Endothelial cell of umbilical vein (primary cell): ENCODE data around the gene FBXO9.

ENCODE experiments used
- CTCF ChIP-seq, 2 donors: IDR thresholded peaks; 1 replicate in 1 of 2; 2 replicates in 1 of 2; pipeline ENCODE4 v1.5.1; 2011; ENCODE audit warnings: low read length in 2 of 2, mild to moderate bottlenecking in 2 of 2, moderate library complexity in 2 of 2, control low read depth in 1 of 2, inconsistent platforms in 1 of 2, low read depth in 1 of 2; ENCODE audit not compliant: insufficient read depth in 1 of 2; ENCODE audit errors: extremely low read depth in 1 of 2
- EZH2 ChIP-seq: IDR thresholded peaks from 2 replicates; pipeline ENCODE4 v1.6.1; 2012; ENCODE audit warnings: borderline replicate concordance, low read depth, mild to moderate bottlenecking, moderate library complexity, low read length, inconsistent platforms; ENCODE audit not compliant: severe bottlenecking
- FOS ChIP-seq: IDR thresholded peaks from 2 replicates; pipeline ENCODE4 v1.6.1; 2011; ENCODE audit warnings: mild to moderate bottlenecking, low read length, moderate library complexity, borderline replicate concordance; ENCODE audit not compliant: insufficient read depth
- GATA2 ChIP-seq: IDR thresholded peaks from 2 replicates; pipeline ENCODE4 v1.7.0; 2011; ENCODE audit warnings: low read depth, mild to moderate bottlenecking, moderate library complexity, mixed read lengths, low read length; ENCODE audit not compliant: insufficient read length, insufficient read depth
- JUN ChIP-seq: IDR thresholded peaks from 2 replicates; pipeline ENCODE4 v1.6.1; 2011; ENCODE audit warnings: borderline replicate concordance, low read depth; ENCODE audit not compliant: insufficient read length, insufficient read depth
- MAX ChIP-seq: IDR thresholded peaks from 2 replicates; pipeline ENCODE4 v1.6.1; 2011; ENCODE audit not compliant: insufficient read depth, insufficient read length
- MYC ChIP-seq: IDR thresholded peaks from one replicate; pipeline ENCODE4 v1.6.1; 2011; ENCODE audit warnings: mild to moderate bottlenecking, low read depth, low read length
- POLR2A ChIP-seq: IDR thresholded peaks from 2 replicates; pipeline ENCODE4 v1.6.1; 2012; ENCODE audit warnings: low read depth, mild to moderate bottlenecking, control low read depth, low read length
- POLR2AphosphoS5 ChIP-seq: IDR thresholded peaks from 2 replicates; pipeline ENCODE4 v1.6.1; 2012; ENCODE audit warnings: low read depth, mild to moderate bottlenecking, control low read depth, low read length, moderate library complexity; ENCODE audit not compliant: insufficient read depth

GRCh38 chr6:53125276-53125675 lies 60.1 kb downstream of the FBXO9 start:
- TF ChIP-seq MAX (no peak), CTCF (IDR thresholded peaks at IDR 0.05; ENCODE audit: extremely low read depth in 1 of 2, insufficient read depth in 1 of 2, low read depth in 1 of 2, low read length in 2 of 2) (no peak), POLR2A (no peak), EZH2 (no peak), GATA2 (no peak), FOS (no peak), POLR2AphosphoS5 (no peak), JUN (no peak), MYC (no peak)
